Activated CD4-positive, alpha-beta T cell treated with anti-CD3 and anti-CD28 coated beads, Interleukin-2, amount 50 U/mL, for 16 hours (primary cell): ENCODE results near the gene PRPF4.
"Not testable (repeated sequence)": the region's sequence is repeated elsewhere in the genome, so short reads cannot be mapped to it uniquely, and the experiment has no call there.

Experiments used
- DNase-seq: peaks from one replicate; pipeline ENCODE4 v3.0.0-alpha.2; 2020

The PRPF4 gene

DNA sequence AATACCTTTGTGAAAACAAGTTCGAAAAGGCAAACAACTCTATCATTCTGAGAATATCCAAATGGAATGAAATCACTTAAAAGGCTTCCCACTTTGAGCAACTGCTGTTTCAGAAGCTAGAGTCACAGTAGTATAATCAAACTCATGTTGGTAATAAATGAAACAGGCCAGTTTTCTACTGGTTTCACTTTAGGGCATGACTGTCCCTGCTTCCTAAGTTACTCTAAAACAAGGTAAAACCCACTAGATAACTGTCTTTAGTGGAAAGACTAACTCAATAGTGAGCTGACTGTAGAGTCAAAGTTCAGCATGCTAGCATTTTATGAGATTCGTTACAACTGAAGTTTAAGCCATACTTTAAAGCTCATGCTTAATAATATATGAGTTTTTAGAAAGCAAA is 6.1 kb upstream of the PRPF4 start:
- no peak for DNase-seq

DNA sequence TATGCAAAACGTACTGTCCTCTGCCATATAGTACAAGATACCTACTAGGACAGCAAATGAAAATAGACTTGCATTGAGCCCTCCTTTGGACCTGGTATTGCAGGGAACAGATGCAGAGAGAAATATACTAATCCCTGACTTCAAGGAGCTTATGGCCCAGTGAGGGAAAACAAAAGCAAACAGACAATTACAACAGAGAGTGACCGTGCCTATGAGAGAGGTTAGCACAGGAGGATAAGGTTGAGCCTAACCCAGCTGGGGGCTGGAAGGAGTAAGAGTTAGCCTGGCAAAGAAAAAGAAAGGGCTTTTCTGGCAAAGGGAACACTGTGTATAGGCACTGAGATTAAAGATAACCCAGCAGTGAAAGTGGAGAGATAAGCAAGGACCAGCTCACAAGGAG is 5.6 kb upstream of the PRPF4 start:
- no peak for DNase-seq

DNA sequence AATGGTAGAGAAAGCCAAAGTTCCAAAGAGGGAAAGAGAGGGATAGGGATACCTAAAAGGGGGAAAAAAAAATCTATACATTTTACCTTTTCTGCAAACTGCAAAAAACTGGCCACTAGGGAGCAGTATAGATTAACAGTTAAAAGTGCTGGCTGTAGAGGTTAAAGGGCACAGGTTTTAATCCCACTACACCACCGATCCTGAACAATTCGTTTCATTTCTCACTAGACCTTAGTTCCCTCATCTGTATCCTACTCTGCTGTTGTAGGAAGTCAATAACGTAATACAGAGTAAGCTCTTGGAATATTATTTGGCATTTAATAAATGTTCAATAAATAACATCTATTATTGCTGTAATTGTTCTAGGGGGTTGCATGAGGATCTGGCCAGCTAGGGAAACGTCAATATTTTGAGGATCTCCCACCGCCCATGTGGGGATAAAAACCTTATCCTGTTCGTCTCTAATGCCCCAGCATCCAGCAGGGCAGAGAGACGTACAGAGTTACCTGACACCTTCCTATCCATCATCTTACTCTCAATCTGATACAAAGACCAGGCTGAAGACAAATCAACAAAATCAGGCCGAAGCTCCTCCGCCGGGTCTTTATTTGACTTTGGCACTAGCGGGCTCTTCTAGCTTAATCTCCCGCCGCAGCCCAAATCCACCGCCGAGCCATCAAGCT is 843 bp upstream of the PRPF4 start:
- DNase-seq, result peak; percentile 70

DNA sequence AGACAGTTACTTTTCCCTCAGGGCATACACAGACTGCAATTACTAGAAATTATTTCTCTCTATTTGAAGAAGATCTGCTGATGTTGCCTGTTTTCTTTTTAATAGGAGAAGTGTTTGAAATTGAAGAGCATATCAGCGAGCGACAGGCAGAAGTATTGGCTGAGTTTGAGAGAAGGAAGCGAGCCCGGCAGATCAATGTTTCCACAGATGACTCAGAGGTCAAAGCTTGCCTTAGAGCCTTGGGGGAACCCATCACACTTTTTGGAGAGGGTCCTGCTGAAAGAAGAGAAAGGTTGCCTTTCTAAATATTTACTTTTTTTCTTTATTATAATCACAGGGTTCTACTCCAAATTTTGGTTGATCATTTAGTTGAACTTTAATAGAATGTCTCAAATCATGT is 3.4 kb downstream of the PRPF4 start:
- DNase-seq, result no peak

DNA sequence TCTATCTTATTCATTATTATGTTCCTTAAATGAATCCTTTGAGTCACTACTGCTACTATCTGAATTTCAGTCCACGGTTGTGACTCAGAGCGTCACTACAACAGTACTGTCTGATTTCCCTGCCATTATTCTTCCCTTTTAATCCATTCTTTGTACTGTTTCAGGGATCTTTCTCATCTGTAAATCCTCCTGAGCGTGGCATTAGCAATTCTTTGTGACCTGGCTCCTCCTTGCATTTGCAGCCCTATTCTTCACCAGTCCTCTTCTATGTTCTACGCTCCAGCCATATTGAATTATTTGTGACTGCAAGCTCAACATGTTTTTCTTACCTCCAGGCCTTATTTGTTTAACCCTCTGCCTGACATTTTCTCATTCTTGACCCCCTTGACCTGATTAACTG is 5.9 kb downstream of the PRPF4 start:
- DNase-seq, result no peak

DNA sequence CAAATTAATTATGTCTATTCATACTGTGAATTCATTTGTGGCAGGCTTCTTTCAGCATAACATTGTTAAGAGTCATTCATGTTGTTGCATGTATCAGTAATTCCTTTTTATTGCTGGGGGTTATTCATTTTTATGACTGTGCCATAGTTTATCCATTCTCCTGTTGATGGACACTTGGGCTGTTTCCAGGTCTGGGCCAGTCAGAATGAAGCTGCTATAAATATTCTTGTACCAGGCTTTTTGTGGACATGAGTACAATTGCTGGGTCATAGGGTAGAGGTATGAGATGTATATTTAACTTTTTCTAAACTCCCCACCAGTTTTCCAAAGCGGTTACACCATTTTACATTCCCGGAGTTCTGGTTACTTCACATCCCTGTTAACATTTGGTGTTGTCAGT is 13.6 kb downstream of the PRPF4 start:
- no peak for DNase-seq

DNA sequence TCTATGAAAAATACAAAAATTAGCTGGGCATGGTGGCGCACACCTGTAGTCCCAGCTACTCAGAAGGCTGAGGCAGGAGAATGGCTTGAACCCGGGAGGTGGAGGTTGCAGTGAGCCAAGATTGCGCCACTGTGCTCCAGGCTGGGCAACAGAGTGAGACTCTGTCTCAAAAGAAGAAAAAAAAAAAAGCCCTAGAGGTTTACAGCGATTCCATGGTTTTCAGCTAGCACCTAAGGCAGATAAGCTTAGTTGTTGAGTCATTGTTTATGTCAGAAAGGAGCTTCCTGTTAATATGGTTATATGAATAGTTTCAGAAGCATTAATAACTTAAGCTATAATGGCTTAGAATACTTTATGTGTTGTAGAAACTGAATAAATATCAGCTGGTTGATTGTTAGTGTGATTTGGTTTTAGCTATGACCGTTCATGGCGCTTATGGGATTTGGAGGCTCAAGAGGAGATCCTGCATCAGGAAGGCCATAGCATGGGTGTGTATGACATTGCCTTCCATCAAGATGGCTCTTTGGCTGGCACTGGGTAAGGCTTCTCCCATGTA is 14.7 kb downstream of the PRPF4 start:
- DNase-seq, result no peak

DNA sequence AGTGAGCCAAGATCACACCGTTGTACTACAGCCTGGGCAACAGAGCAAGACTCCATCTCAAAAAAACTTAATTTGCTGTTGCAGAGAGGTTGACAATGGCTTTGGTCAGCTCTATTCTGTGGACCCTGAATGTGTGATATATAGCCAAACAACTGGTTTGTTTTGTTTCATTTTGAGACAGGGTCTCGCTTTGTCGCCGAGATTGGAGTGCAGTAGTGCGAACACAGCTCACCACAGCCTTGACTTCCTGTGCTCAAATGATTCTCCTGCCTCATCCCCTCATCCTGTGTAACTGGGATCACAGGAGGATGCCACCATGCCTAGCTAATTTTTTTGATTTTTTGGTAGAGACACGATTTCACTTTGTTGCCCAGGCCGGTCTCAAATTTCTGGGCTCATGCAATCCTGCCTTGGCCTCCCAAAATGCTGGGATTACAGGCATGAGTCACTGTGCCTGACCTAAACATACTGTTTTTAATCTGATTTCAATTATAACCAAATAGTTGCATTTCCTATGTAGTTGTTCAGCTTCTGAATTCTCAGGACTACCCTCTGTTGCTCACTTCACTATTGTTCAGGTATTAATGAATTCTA is 17.9 kb downstream of the PRPF4 start:
- peak; percentile 21 for DNase-seq

DNA sequence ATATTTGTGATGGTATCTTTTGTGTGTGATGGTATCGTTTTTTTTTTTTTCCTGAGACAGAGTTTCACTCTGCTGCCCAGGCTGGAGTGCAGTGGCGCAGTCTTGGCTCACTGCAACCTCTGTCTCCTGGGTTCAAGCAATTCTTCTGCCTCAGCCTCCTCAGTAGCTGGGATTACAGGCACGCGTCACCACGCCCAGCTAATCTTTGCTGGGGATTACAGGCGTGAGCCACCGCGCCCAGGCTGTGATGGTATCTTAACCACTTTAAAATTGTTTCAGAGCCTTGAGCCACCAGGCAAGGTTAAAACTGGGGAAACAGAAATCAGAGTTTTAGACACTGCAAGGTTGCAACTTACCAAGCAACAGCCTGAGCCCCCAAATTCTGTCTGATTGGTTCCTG is 20.8 kb downstream of the PRPF4 start:
- not testable (repeated sequence) for DNase-seq

DNA sequence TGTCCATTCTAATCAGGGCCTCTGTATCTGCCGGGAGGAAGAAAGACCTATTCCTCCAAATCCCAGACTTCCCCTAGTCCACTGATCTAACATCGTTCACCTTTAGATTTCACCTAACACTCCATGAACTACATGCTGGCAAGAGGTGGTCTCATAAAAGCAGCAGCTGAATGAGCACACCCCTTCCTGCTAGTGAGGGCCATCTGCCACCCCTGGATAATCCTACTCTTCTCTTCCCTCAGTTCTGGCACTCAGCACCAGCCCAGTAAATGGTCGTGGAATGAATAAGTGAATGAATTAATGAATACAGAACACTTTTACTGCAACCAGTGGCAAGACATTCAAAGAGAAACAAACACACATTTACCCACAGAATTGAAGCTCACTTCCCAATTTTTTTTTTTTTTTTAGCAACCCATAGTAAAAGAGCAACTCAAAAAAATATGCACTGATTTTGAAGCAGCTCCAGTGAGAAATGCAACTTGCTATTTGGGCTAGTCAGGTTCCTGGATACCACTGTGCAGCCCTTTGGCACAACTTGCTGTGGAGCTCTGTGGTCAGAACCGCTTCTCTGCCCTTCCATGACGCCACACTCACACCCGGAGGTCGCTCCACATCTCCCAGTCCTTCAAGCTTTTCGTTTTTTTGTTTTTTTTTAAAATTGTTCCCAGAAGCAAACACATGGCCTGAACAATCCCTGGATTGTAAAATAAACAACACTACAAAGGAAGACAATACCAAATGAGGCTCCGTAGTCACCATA is 21.5 kb downstream of the PRPF4 start:
- no peak for DNase-seq

DNA sequence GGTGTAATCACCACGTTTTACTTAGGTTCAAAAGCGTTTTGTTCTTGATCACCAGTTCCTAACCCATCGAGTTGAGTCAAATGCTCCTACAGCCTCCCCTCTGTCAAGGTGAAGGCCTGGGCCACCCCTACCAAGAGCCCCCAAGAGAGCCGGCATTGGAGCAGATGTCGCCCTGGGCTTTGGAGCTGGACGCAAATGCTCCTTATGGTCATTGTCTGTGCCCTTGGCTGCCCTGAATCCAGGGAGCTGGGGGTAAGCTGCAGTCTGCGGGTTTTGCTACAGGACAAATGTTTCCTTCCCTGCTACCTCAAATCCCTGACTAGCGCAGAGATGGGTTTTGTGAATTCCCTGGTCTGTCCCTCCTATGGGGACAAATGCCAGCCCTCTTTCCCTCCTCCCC is 22.9 kb downstream of the PRPF4 start:
- DNase-seq, result no peak

DNA sequence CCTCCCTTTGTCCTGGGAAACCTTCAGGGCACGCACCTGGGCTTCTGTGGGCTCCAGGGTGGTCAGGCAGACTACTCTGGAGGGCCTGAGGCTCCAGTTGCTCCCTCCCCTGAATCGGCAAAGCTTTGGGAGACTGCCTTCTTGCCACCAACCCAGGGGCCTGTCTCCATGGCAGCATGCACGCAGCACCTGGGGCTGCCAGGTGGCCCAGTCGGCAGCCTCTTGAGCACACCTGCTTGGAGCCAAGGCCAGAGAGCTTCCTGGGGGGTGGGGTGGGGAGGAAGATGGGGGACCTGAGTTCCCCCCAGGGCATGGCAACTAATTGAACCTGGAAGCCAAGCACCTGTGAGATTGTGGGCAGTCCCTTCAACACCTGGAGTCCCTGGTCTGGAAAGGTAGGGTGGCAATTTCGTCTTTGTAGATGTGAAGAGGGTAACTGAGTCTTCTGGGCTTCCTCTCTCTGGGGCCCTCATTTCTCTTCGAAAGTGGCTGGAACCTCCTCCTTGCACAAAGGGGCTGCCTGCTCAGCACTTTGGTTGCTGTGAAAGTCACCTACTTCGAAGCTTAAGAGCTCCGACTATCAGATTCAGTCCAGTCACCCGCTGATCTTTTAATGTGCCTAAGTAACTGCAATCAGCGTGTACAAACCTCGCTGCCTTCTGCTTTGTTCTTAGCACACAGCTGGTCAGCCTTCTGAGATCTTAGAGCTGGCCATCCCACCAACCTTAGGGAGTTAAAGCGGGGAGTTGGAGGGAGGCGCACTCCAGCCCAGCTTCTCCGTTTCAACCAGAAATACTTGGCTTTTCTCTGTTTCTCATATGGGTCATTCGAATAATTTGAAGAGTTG is 23.7 kb downstream of the PRPF4 start:
- no peak for DNase-seq

DNA sequence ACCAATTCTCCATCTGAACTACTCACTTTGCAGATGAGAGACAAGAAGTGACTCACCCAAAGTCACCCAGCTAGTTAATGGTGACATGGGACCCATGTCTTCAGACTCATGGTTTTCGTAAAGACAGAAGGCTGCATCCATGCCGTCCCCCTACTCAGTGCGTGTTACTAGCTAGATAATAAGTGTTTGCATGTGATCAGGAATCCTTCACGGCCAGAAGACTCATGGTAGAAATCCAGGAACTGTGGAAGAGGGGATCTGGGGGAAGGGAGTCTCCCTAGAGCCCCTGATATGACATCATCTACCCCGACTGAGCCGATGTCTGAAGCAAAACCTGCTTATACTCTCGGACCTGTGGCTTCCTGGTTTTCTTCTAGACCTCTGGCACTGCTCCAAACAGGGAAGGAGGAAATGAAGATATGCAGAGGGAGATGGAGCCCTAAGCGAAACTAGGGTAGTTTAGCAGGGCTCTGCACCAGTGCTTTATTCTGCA is 24.4 kb downstream of the PRPF4 start:
- DNase-seq, result no peak

DNA sequence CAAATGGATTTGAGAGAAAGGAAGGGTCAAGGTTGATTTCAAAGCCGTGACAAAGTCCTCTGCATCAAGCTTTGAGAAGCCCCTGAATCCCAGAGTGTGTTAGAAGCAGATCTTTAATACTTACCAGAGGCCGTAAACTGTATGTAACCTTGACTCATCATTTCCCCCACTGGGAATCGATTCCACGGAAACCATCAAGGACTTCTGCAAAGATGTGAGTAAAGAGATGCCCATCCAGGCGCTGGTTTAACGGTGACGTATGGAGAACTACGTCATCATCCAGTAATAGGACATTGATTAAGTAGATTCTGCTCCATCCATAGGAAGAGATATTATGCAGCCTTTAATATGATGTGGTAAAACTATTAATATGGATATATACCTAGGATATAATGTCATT is 26.1 kb downstream of the PRPF4 start:
- DNase-seq, result no peak

DNA sequence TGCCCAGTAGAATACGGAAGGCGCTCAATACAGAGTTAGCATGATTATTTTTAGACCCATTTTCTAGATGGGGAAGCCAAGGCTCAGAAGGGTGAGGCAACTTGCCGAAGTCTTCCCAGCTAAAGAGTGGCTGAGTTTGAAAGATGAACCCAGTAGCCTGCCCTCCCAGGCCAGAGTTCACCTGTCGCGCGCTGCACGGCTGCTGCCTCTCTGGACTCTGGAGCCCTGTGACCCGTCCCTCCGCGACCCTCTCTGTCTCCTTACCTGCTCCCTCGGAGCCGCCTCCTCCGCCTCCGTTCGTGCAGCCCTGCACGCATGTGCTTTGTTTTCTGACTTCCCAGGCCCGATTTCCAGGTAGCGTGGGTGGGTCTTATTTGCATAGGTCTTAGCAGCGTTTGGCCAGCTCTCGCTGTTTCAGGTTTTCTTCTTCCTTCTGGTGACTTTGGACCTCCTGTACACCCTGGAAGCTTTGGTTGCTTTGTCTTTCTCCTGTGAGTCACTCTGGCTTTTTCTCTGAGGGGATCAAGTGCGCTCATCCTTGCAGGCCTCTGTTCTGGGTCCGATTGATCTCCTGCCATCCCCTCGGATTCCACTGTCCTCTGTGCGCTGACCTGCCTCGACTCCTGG is 27.4 kb downstream of the PRPF4 start, which contains the start of gene RNF183:
Gene RNF183, minus strand, starts transcription at position 585 of the 627 bp plus-strand sequence. CDS start 5,192 bp downstream, outside the sequence.
- no peak for DNase-seq

DNA sequence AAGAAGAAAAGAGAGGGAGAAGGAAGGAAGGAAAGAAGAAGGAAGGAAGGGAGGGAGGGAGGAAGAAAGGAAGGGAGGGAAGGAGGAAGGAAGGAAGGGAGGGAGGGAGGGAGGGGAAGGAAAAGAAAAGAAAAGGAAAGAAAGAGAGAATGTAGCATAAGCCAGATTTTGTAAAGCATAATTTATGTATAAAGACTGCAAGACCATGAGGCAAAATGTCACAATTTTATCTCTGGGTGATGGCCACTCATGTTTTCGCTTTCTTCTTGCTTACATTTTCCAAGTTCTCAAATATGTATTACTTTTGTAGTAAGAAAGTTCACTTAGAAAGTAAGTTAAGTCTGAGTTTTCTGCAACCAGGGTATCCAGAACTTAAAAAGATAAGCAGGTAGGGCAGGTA is 31.1 kb downstream of the PRPF4 start:
- DNase-seq, result no peak

DNA sequence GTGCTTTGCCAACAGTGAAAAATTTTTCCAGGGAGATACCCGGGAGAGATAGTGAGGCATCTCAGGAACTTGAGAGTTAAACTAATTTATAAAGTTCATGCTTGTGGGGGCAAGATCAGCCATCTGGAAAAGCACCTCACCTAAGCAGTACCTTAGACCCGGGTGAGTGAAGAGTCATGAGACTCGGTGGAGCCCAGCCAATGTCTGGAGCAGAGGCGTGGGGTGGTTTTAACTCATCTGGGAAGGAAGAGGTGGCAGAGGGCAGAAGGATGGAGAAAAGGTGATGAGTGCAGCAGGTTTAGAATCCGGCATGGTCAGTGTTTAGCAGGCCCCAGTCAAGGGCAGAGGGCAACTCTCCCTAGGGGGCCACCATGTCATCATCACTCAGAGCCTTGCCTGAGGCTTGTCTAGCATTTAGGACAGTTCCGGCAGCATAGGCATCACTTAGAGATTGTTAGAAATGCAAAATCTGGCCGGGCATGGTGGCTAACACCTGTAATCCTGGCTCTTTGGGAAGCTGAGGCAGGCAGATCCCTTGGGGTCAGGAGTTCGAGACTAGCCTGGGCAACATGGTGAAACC is 32.0 kb downstream of the PRPF4 start:
- DNase-seq, result no peak

DNA sequence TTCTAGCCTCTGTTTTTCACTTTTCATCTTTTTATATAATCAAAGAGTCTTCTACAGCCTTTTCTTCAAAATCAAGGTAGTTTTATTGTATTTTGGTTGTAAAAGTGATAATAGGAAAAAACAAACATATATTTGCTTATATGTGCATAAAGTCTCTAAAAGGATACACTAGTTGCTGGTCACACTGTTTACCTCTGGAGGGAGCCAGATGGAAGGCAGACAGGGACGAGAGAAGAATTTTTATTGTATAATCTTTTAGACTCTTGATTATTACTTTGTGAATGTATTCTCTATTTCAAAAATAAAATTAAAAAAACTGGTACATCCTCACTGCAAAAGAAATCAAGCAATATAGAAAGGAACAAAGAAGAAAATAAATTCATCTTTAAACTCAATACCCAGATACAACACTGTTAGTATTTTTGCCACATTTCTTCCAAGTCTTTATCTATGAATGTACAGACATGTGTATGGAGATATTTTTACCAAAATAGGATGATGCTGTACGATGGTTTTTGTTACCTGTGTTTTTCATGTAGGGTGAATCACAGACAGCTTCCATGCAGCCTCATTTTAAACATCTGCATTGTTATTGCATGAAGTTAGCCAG is 33.9 kb downstream of the PRPF4 start:
- DNase-seq, result peak; percentile 48

DNA sequence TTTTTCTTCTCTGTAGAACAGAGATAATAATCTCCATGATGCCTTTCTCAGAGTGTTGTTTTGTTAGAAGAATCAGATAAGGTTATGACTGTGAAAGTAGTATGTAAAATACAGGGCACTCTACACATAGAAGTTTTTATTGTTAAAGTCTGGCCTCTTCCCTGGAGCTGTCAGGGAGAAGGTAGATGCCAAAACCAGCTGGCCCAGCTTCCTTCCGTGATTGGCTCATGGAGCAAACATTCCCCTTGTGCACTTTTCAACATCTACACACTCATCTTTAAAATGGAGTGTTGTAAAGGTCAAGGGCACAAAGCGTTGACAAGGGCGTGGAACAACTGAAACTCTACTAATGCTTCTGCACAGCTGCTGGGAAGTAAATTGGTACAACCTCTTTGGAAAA is 35.1 kb downstream of the PRPF4 start:
- no peak for DNase-seq

DNA sequence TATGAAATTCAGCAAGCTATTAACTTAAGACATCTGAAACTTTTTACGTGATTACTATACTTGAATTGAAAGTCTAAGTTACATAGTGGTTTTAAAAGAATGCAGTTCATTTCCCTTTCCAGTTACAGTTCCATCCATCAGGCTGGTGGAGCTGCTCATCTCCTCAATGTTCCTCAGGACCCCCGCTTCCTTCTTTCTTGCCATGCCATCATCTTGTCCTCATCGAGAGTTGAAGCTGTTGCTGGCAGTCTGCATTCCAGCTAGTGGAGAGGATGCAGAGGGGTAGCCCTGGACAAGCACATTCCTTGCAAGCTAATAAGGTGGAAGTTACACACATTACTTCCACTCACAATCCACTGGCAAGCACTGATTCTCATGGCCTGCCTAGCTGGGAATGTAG is 36.5 kb downstream of the PRPF4 start:
- DNase-seq, result no peak

DNA sequence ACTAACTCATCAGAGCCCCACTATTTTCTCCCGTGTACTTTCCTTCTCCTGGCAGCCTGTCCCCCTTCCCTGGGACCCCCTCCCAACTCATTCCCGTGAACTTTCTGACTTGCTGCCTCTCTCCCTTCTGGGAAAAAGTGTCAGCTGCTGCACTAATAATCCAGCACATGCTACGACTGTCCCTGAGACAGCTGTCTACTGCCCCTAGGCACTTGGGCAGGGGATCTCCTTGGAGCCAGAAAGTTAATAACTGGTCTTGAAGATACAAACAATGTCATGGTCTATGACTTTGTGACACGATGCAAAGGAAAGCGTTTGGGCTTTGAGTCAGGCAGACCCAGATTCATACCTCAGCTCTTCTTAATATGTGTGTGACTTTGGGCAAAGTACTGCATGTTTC is 37.8 kb downstream of the PRPF4 start:
- DNase-seq, result no peak
